Esophagus muscularis mucosa (tissue), 4 donors: ENCODE results near the gene CLN5. TPM values are rescaled to one million over a fixed set of nuclear protein-coding genes. Genes with fewer than 3 reads are reported as not detected.

Experiments used
- DNase-seq: peaks from one replicate; pipeline ENCODE4 v3.0.0-alpha.2; 2017; ENCODE audit errors: extremely low spot score
- H3K27ac ChIP-seq, 4 donors: fragments of 200-600 bp; sonication (generic); replicated peaks in 1 of 4; 1 replicate in 3 of 4; 2 replicates in 1 of 4; pipeline ENCODE4 v1.5.1; 2016 to 2019; ENCODE audit warnings: mild to moderate bottlenecking in 1 of 4
- H3K27me3 ChIP-seq, 4 donors: fragments of 200-600 bp; sonication (generic); one replicate each; pipeline versions ENCODE4 v1.5.1 to v1.6.0; 2016 to 2019
- H3K36me3 ChIP-seq, 4 donors: fragments of 200-600 bp; sonication (generic); one replicate each; pipeline ENCODE4 v1.5.1; 2016 to 2019
- H3K4me1 ChIP-seq, 4 donors: fragments of 200-600 bp; sonication (generic); one replicate each; pipeline ENCODE4 v1.5.1; 2016 to 2019
- H3K4me3 ChIP-seq, 4 donors: fragments of 200-600 bp; sonication (generic); 1 replicate in 2 of 4; 2 replicates in 2 of 4; pipeline ENCODE4 v1.5.1; 2016 to 2019; ENCODE audit warnings: mild to moderate bottlenecking in 4 of 4, moderate library complexity in 1 of 4
- H3K9me3 ChIP-seq, 4 donors: fragments of 200-600 bp; sonication (generic); 1 replicate in 3 of 4; 2 replicates in 1 of 4; pipeline ENCODE4 v1.5.1; 2016 to 2019
- CTCF ChIP-seq, 3 experiments: fragments of 200-600 bp in 2 of 3; fragments of 450-650 bp in 1 of 3; sonication (generic) in 2 of 3; IDR thresholded peaks; one replicate each; pipeline ENCODE4 v1.5.1; 2017 to 2019; ENCODE audit warnings: antibody characterized with exemption in 3 of 3, mild to moderate bottlenecking in 2 of 3, moderate library complexity in 1 of 3
- EP300 ChIP-seq: sonication (generic); formaldehyde crosslinking; IDR thresholded peaks from one replicate; pipeline ENCODE4 v1.6.1; 2017; ENCODE audit warnings: antibody characterized with exemption
- POLR2A ChIP-seq: fragments of 450-650 bp; IDR thresholded peaks from one replicate; pipeline ENCODE4 v1.6.1; 2017; ENCODE audit warnings: antibody characterized with exemption, moderate library complexity, mild to moderate bottlenecking, low read depth
- POLR2AphosphoS5 ChIP-seq, 2 donors: sonication (generic); formaldehyde crosslinking; IDR thresholded peaks; one replicate each; pipeline ENCODE4 v1.6.1; 2017; ENCODE audit warnings: antibody characterized with exemption in 2 of 2
- WGBS: methylation state at CpG from one replicate; pipeline ENCODE4 v1.1.5; 2018; 5-methylcytosine and 5-hydroxymethylcytosine counted together
- intact Hi-C: fragments of 100-400 bp; cut with DNase I; formaldehyde crosslinking; loops from one replicate; pipeline ENCODE4 v1.15.1; 2023
- total RNA-seq, 4 donors: library from RNA; depleted of rRNA; stranded (reverse); fragments of >200 nt; gene quantifications; one replicate each; pipeline versions ENCODE4 v1.1.0 to v1.2.1, GENCODE V29; 2016

CLN5 gene
- total RNA-seq, 4 donors from 2014 or later = 17.6 to 26.2 (median 19.8) TPM

GRCh38 chr13:77034881-77035280 is 43.0 kb downstream of the CLN5 start:
- 87% methylated on average over 5 of the region's 5 CpGs for WGBS
- intact Hi-C loops = no loop called here
- Histone ChIP-seq H3K27me3 (no peaks in the 10 kb centered on the region), H3K27ac (no peak overlapping the region), H3K36me3 (no peaks in the 10 kb centered on the region), H3K9me3 (no peaks in the 10 kb centered on the region), H3K4me1 (no peaks in the 10 kb centered on the region), H3K4me3 (no peak overlapping the region)
- TF ChIP-seq EP300 (no peak), CTCF (IDR thresholded peaks at IDR 0.05) (no peak), POLR2A (no peak), POLR2AphosphoS5 (IDR thresholded peaks at IDR 0.05) (no peak)
- no peak for DNase-seq

- DNase-seq = no peak
- intact Hi-C loops = no loop called here
- no peak overlapping the region for H3K27ac ChIP-seq
- H3K4me1 ChIP-seq = no peaks in the 10 kb centered on the region
- no peaks in the 10 kb centered on the region for H3K9me3 ChIP-seq
- H3K27me3 ChIP-seq = no peaks in the 10 kb centered on the region
- no peaks in the 10 kb centered on the region for H3K36me3 ChIP-seq
- H3K4me3 ChIP-seq = no peak overlapping the region
- TF ChIP-seq POLR2AphosphoS5 (IDR thresholded peaks at IDR 0.05) (no peak), POLR2A (no peak), EP300 (no peak)
- 78% methylated on average over 1 of the region's 1 CpG for WGBS
Observed at GRCh38 chr13:77036279-77036678, 44.4 kb downstream of the CLN5 start.

GRCh38 chr13:77038907-77039480 is 47.1 kb downstream of the CLN5 start:
- no peak overlapping the region for H3K4me3 ChIP-seq
- no peaks in the 10 kb centered on the region for H3K9me3 ChIP-seq
- H3K4me1 ChIP-seq = peaks cover 0 to 8% (median 2%) of the 10 kb centered on the region in 4 donors
- H3K27me3 ChIP-seq = no peaks in the 10 kb centered on the region
- WGBS = 69% methylated on average over 5 of the region's 5 CpGs
- intact Hi-C loops = no loop called here
- no peak for TF ChIP-seq POLR2AphosphoS5 (IDR thresholded peaks at IDR 0.05)
- TF ChIP-seq POLR2A = no peak
- no peak for TF ChIP-seq CTCF (IDR thresholded peaks at IDR 0.05)
- TF ChIP-seq EP300 = no peak
- peaks cover 0 to 6% (median 0%) of the 10 kb centered on the region in 4 donors for H3K36me3 ChIP-seq
- no peak overlapping the region for H3K27ac ChIP-seq
- DNase-seq = no peak

DNA sequence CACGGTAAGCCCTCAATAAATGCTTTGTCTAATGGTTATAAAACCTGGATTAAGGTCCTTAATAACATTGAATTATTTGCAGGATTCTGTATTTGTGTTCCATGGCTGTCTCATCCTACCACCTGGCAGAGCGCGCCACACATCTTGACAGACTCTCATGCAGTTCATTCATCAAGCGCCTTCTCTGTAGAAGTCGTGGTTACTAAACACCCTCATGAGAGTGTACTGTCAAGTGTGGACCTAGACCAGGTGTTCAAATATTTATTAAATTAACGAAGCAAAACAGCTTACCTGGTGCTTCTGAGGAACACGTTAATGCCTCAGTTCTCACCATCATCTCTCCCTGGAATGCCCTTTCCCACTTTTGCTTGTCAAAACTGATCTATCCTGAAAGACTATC is 48.2 kb downstream of the CLN5 start:
- H3K27ac ChIP-seq = no peak overlapping the region
- H3K4me3 ChIP-seq = no peak overlapping the region
- WGBS = 84% methylated on average over 7 of the region's 7 CpGs
- TF ChIP-seq CTCF (IDR thresholded peaks at IDR 0.05) = no peak
- no peak for TF ChIP-seq POLR2A
- no peak for TF ChIP-seq POLR2AphosphoS5 (IDR thresholded peaks at IDR 0.05)
- no peak for TF ChIP-seq EP300
- H3K36me3 ChIP-seq = peaks cover 3 to 17% (median 6%) of the 10 kb centered on the region in 4 donors
- no peaks in the 10 kb centered on the region for H3K27me3 ChIP-seq
- H3K4me1 ChIP-seq = peaks cover 0 to 8% (median 2%) of the 10 kb centered on the region in 4 donors
- DNase-seq = no peak
- H3K9me3 ChIP-seq = no peaks in the 10 kb centered on the region
- intact Hi-C loops = no loop called here

GRCh38 chr13:77040835-77041234 is 49.0 kb downstream of the CLN5 start:
- H3K9me3 ChIP-seq = no peaks in the 10 kb centered on the region
- WGBS = 76% methylated on average over 8 of the region's 9 CpGs
- H3K4me3 ChIP-seq = no peak overlapping the region
- H3K36me3 ChIP-seq = peaks cover 5 to 21% (median 9%) of the 10 kb centered on the region in 4 donors
- H3K4me1 ChIP-seq = peaks cover 0 to 8% (median 2%) of the 10 kb centered on the region in 4 donors
- H3K27ac ChIP-seq = no peak overlapping the region
- intact Hi-C loops = no loop called here
- H3K27me3 ChIP-seq = no peaks in the 10 kb centered on the region
- TF ChIP-seq EP300 = no peak
- TF ChIP-seq POLR2A = no peak
- TF ChIP-seq CTCF (IDR thresholded peaks at IDR 0.05) = no peak
- no peak for TF ChIP-seq POLR2AphosphoS5 (IDR thresholded peaks at IDR 0.05)
- DNase-seq = no peak
